Tibial nerve (tissue), 4 donors: ENCODE measurements around the gene ARHGAP6.

Experiments used
- EP300 ChIP-seq, 2 donors: sonication (generic); formaldehyde crosslinking; IDR thresholded peaks; one replicate each; pipeline ENCODE4 v1.6.1; 2017; ENCODE audit warnings: antibody characterized with exemption in 2 of 2, mild to moderate bottlenecking in 1 of 2
- POLR2A ChIP-seq, 2 donors: fragments of 450-650 bp; IDR thresholded peaks; one replicate each; pipeline ENCODE4 v1.6.1; 2017; ENCODE audit warnings: antibody characterized with exemption in 2 of 2, mild to moderate bottlenecking in 2 of 2, moderate library complexity in 2 of 2
- TF ChIP-seq, protein P1 (sequence below), 5 experiments: fragments of 200-600 bp in 3 of 5; fragments of 450-650 bp in 2 of 5; sonication (generic) in 3 of 5; IDR thresholded peaks; one replicate each; pipeline ENCODE4 v1.5.1; 2016 to 2019; ENCODE audit warnings: antibody characterized with exemption in 5 of 5, mild to moderate bottlenecking in 3 of 5, moderate library complexity in 2 of 5

DNA sequence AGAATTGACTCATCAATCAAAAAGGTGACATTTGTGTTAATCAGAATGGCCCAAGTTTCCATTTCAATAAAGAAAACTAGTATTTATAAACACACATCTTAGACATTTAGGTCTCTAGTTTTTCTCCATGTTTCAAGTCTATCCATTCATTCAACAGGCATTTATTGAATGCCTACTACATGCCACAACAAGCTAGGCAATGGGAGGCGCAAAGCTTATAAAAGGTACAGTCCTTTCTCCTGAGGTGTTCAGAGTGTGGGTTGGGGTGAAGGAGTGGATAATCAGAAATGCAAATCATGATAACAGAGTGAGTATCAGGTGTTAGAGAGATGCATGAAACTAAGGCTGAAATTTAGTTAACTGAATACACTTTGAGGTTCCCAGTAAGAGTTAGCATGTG, 476.6 kb downstream of the ARHGAP6 start:
- no peak for TF ChIP-seq EP300 (IDR thresholded peaks at IDR 0.05)
- TF ChIP-seq, protein P1, sequence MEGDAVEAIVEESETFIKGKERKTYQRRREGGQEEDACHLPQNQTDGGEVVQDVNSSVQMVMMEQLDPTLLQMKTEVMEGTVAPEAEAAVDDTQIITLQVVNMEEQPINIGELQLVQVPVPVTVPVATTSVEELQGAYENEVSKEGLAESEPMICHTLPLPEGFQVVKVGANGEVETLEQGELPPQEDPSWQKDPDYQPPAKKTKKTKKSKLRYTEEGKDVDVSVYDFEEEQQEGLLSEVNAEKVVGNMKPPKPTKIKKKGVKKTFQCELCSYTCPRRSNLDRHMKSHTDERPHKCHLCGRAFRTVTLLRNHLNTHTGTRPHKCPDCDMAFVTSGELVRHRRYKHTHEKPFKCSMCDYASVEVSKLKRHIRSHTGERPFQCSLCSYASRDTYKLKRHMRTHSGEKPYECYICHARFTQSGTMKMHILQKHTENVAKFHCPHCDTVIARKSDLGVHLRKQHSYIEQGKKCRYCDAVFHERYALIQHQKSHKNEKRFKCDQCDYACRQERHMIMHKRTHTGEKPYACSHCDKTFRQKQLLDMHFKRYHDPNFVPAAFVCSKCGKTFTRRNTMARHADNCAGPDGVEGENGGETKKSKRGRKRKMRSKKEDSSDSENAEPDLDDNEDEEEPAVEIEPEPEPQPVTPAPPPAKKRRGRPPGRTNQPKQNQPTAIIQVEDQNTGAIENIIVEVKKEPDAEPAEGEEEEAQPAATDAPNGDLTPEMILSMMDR (IDR thresholded peaks at IDR 0.05), result no peak
- no peak for TF ChIP-seq POLR2A (IDR thresholded peaks at IDR 0.05)
